IMR-90 (cell line): ENCODE data around the gene PPP1CA.

Source experiments
- BHLHE40 ChIP-seq: fragments of 150-350 bp; IDR thresholded peaks from 2 replicates; pipeline ENCODE4 v1.6.1; 2016; ENCODE audit warnings: mild to moderate bottlenecking, low read depth, low read length
- FOS ChIP-seq: fragments of 150-350 bp; IDR thresholded peaks from 2 replicates; pipeline ENCODE4 v1.6.1; 2016; ENCODE audit warnings: low read depth, low read length
- MAFK ChIP-seq: IDR thresholded peaks from 2 replicates; pipeline ENCODE4 v1.6.1; 2012; ENCODE audit warnings: low read depth, low read length, improper control_type of control experiment
- MAZ ChIP-seq: IDR thresholded peaks from 2 replicates; pipeline ENCODE4 v1.6.1; 2012; ENCODE audit warnings: low read depth, mild to moderate bottlenecking, low read length, improper control_type of control experiment, moderate library complexity, borderline replicate concordance
- MXI1 ChIP-seq: IDR thresholded peaks from 2 replicates; pipeline ENCODE4 v1.6.1; 2012; ENCODE audit warnings: low read depth, mild to moderate bottlenecking, low read length, moderate library complexity, borderline replicate concordance
- NFE2L2 ChIP-seq: fragments of 150-350 bp; IDR thresholded peaks from 2 replicates; pipeline ENCODE4 v1.6.1; 2016; ENCODE audit warnings: low read depth, mild to moderate bottlenecking, low read length
- POLR2A ChIP-seq: IDR thresholded peaks from 2 replicates; pipeline ENCODE4 v1.6.1; 2012; ENCODE audit warnings: mild to moderate bottlenecking, low read depth, low read length
- RAD21 ChIP-seq: IDR thresholded peaks from 2 replicates; pipeline ENCODE4 v1.6.1; 2012; ENCODE audit warnings: low read length, improper control_type of control experiment
- RCOR1 ChIP-seq: IDR thresholded peaks from 2 replicates; pipeline ENCODE4 v1.6.1; 2012; ENCODE audit warnings: mild to moderate bottlenecking, low read length, improper control_type of control experiment; ENCODE audit not compliant: insufficient replicate concordance
- RFX5 ChIP-seq: IDR thresholded peaks from 2 replicates; pipeline ENCODE4 v1.8.0; 2012; ENCODE audit warnings: low read depth, mild to moderate bottlenecking, low read length, moderate library complexity
- SMC3 ChIP-seq: fragments of 150-350 bp; IDR thresholded peaks from 2 replicates; pipeline ENCODE4 v1.6.1; 2016; ENCODE audit warnings: low read depth, mild to moderate bottlenecking, antibody characterized with exemption, low read length, moderate library complexity
- USF2 ChIP-seq: fragments of 150-350 bp; IDR thresholded peaks from 2 replicates; pipeline ENCODE4 v1.6.1; 2017; ENCODE audit warnings: mild to moderate bottlenecking, antibody characterized with exemption, low read length, low read depth
- TF ChIP-seq, protein P1 (sequence below): conservative IDR thresholded peaks from 2 replicates; pipeline ENCODE4 v1.5.1; 2012; ENCODE audit warnings: mild to moderate bottlenecking, low read depth, low read length, improper control_type of control experiment

- TF ChIP-seq, protein P1, sequence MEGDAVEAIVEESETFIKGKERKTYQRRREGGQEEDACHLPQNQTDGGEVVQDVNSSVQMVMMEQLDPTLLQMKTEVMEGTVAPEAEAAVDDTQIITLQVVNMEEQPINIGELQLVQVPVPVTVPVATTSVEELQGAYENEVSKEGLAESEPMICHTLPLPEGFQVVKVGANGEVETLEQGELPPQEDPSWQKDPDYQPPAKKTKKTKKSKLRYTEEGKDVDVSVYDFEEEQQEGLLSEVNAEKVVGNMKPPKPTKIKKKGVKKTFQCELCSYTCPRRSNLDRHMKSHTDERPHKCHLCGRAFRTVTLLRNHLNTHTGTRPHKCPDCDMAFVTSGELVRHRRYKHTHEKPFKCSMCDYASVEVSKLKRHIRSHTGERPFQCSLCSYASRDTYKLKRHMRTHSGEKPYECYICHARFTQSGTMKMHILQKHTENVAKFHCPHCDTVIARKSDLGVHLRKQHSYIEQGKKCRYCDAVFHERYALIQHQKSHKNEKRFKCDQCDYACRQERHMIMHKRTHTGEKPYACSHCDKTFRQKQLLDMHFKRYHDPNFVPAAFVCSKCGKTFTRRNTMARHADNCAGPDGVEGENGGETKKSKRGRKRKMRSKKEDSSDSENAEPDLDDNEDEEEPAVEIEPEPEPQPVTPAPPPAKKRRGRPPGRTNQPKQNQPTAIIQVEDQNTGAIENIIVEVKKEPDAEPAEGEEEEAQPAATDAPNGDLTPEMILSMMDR: no peak
- no peak for TF ChIP-seq FOS
- TF ChIP-seq POLR2A: no peak
- TF ChIP-seq RCOR1: no peak
- no peak for TF ChIP-seq BHLHE40
- TF ChIP-seq SMC3: no peak
- no peak for TF ChIP-seq RAD21
- TF ChIP-seq USF2: no peak
- TF ChIP-seq MAZ: no peak
- no peak for TF ChIP-seq MXI1
- no peak for TF ChIP-seq MAFK
- TF ChIP-seq RFX5: no peak
- TF ChIP-seq NFE2L2: no peak
These were observed 7.7 kb downstream of the PPP1CA start for GRCh38 chr11:67393990-67394389.
